HG03135 (cell line): ENCODE results near the gene STX4.

Experiments
- ATAC-seq: cut with Tn5 transposase; IDR thresholded peaks from one replicate; pipeline ENCODE4 v1.9.1; 2021; ENCODE audit warnings: mild to moderate bottlenecking, moderate library complexity; ENCODE audit not compliant: unreplicated experiment

Gene STX4

DNA sequence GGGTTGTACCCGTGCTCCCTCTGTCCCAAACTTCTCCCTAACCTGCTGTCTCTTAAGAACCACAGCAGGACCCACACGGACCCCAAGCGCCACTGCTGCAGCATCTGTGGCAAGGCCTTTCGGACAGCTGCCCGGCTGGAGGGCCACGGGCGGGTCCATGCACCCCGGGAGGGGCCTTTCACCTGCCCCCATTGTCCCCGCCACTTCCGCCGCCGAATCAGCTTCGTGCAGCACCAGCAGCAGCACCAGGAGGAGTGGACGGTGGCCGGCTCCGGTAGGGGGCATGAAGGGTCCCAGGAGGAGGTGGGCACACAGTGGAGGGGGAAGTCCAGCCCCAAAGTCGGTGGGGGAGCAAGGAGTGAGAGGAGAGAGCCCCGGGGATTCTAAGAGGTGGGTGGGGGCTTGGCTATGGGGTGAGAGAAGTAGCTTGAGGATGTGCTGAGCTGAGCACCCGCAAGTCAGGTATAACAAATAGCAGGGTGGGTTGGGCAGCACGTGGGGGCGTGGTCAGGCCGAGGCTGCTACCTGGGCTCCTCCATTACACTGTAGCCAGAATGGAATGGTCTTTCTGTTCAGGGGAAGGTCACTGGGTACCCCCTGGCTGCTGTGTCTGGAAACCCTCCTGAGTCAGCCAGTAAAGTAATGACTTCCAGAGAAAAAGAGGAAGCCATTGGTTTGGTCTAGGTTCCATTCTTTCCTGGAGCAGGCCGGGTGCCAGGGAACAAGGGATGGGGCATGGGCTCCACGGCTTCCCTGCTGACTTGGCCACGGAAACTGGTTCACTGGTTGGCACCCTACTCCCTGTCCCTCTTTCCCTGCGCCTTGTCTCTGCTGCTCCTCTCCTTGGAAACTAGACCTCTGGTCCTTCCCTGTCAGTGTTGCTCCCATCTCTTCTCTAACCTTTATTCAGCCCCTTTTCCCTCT lies 48.3 kb downstream of the STX4 start:
- ATAC-seq, result no peak

DNA sequence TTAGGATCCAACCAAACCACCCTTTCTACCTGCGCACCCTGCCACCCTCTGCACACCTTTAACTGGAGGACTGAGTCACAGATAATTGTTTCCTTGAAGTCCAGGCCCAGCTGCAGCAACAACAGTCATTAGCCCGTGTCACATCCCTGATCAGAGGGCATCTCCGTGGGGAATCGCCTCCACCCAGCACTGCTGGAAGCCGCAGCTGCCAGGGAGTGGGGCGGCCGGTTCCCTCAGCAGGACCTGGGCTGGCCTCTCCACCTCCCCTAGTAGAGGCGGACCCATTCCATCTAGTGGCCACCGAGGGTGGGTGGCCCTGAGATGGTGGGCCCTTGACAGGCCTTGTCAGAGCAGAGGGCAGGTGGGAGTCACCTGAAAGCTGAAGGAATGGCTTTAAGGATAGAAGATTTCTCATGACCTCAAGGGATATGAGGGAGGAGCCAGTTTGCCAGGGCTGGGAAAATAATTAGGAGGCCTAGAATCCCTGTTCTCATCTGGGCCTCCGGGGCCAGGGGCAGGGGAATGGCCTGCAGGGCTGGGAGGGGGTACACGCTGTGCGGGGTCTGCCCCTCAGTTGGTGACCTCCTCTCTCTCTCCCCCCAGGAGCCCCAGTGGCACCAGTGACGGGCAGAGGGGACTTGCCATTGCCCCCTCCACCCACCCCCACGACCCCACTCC lies 49.1 kb downstream of the STX4 start:
- no peak for ATAC-seq

DNA sequence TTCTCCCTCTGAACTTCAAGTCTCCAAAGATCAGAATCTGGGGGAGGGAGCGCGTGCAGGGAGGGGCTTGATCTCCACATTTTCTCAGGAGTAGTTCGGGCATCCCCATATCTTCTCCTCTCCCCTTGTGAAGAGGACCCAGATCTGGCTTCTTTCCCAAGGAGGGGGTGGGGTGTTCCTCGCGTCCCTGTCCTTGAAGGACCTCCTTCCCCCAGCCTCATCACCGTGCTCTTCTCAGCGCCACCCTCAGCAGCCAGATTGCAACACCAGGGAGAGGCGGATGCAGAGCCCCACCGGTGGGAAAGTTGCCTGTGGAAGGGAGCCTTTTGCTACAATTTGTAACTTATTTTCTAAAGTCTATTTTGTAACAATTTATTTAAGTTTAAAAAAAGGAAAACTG lies 49.7 kb downstream of the STX4 start:
- no peak for ATAC-seq

DNA sequence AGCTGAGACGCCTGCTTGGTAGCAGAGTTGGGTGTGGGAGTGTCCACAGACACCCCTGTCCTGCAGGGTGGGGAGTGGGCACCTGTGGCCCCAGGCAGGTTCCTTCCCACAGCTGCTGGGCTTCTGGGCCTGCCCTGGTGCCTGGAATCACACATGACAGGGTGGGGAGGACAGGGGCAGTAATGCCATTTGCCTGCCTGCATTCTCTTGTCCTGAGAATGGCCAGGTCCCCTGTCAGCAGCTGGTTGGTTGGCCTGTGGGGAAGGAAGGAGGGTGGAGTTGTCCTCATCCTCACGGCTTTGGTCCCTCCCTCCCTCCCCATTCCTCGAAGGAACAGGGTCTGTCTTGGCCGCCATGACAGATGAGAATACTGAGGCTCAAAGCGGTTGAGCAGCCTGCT lies 50.2 kb downstream of the STX4 start:
- no peak for ATAC-seq

DNA sequence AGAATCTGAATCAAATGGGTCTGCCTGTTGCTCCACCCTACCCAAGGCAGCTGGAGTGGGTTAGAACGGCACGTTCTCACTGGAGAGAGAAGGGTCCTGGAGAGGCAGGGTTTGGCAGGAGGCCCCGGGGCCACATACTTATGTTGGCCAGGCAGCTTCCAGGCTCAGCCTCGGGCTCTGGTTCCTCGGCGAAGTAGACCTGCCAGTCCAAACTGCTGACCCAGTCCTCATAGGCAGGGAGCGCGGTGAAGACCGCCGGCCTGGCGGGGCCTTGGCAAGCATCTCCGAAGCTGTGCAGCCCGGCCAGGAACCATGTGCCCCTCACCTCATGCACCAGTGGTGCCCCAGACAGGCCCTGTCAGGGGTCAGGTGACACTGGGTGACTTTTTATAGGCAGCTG lies 50.6 kb downstream of the STX4 start:
- no peak for ATAC-seq

DNA sequence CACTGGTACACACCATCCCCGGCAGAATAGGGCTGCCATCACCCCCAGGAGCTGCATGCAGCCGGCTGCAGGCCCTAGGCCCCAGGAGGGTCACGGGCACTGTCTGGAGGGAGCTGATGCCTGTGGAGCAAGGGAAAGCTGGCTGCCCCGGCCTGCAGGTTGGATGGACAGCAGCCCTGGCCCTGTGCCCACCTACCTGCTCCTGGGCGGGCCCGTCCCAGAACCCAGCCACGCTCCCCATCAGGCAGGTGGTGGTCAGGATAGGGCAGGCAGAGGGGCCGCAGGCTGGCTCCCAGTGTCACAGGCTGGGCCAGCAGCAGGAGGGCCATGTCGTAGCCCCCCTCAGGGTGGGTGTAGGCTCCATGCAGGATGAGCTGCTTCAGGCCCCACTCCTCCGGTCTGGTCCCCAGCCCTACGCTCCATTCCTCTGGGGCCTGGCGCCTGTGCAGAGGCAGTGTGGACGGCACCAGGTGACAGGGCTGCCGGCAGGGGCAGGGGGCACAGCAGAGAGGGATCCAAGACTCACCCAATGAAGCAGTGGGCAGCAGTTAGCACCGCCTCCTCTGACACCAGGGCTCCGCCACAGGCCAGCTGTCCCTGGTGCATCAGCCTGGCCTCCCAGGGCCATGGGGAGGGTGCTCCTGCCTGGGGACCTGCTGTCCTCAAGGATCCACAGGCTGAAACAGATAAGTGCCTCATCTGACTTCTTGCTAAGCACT lies 51.4 kb downstream of the STX4 start:
- no peak for ATAC-seq

DNA sequence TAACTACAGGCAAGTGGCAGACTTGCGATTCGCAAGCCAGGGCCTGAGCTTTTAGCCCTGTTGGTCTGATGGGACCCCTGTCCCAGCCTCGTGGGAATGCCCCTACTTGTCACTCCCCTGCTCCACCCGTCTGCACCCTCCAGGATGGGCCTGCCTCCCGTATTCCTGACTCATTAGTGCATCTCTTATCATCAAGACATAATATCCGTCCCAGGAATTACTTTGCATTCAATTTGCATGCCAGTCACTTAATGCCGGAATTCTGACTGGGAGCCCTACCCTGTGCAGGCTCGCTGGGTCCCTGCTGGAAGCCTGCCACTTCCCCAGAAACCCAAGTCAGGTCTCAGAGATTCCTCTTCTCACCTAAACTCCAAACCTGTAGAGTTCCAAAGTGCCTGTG lies 52.1 kb downstream of the STX4 start:
- ATAC-seq, result no peak

DNA sequence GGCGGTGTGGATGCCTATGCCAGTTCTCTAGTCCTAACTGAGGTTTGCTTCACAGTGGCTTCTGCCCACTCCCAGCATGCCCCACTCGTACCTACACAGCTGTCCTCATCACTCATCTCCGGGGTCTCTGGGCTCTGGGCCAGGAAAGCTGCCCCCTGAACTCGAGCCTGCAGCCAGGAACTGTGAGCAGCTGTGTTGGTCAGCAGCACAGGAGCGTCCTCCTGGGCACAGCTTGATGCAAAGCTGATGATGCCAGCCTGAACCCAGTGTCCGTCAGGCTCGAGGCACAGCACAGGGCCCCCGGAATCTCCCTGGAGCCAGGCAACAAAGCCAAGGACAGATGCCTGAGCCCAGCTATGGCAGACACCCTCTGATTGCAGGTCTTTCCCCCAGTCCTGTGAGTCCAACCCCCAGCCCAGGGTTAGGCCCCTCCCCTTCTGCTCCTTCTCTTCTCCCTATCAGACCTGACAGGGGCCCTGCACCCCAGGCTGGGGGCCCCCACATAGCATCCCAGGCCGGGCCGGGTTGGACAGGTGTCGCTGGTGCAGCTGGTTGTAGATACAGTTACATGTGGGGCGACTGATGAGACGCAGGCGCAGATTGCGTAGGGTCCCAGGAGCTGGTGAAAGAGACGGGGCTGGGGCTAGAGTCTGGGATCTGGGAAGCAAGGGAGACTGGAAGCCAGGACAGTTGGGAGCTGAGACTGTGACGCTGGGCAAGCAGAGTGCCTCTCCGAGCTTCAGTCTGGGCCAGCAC lies 52.7 kb downstream of the STX4 start:
- no peak for ATAC-seq

DNA sequence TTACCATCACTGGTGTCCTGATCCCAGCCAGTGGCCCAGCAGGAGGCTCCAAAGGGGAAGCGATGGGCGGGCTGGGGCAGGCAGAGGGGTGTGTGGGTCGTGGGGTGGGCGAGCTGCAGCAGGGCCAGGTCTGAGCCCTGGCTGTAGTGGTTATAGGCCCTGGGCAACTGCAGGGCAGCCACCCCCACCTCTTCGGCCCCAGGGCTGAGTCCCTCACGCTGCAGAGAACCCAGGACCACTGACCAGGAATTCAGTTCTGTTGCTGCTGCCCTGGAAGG lies 53.2 kb downstream of the STX4 start:
- no peak for ATAC-seq

DNA sequence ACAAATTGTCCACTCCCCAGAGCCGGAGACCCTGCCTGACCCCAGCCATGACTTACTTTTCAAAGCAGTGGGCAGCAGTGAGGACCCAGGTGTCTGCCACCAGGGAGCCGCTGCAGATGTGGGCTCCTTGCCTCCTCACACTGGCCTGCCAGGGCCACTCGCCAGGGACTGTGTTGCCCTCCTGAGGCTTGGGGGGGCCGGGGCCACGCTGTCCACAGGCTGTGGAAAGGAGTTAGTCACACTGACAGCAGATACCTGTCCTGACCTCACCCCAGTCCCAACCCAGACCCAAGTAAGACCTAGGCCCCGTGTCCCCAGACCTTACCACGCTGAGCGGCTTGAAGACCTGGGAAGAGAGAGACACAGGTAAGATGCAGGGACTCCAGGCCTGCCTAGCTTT lies 54.1 kb downstream of the STX4 start:
- ATAC-seq, result no peak

DNA sequence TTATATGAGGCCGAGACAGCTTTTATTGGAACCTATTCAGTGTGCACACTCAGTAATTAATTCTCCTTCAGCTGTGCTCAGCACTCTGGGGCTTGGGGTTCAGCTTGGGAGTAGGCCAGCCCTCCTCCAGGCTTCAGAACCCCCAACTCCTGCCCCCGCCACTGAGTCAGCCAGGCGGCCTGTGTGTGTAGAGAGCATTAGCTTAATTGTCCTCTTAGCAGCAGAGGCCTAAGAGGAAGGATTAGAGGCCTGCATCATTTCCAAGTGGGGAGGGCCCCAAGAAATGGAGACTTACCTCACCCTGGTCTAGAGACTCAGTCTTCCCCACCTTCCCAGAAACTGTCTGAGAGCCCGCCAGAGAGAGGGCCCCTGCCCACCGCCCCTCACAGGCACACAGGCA lies 54.6 kb downstream of the STX4 start:
- no peak for ATAC-seq

DNA sequence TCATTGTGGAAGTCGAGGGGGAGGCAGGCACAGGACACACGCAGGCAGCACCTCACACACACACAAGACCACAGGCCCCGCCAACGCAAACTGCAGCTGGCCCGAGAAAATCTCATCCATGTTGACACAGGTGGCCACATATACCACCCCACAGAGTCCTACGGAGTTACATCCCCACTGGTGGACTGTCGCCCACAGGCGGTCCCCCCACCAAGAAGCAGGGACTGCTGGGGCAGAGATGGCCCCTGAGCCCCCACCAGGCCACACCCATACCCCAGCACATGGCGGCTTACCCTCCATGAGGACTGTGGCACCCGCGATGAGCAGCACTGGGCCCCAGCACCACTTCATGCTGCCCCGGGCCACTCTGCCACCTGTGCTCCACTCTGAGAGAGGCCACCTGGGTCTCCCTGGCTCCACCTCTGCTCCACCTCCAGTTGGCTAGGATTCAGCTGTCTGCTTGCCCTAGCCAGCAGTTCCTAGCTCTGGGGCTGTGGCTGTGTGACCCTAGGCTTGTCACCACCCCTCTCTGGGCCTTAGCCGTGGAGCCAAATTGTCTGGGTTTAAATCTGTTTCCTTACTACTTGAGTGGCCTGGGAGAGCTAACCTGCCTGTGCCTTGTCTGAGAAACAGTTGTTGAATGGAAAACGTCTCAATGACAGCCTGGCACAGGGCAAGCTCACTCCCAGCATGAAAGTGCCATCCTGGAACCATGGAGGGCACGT lies 55.3 kb downstream of the STX4 start, which contains the start of gene PRSS53:
Gene PRSS53, minus strand, starts transcription at position 485 of the 725 bp plus-strand sequence. Its CDS starts 134 bp downstream, at position 351.
- no peak for ATAC-seq

DNA sequence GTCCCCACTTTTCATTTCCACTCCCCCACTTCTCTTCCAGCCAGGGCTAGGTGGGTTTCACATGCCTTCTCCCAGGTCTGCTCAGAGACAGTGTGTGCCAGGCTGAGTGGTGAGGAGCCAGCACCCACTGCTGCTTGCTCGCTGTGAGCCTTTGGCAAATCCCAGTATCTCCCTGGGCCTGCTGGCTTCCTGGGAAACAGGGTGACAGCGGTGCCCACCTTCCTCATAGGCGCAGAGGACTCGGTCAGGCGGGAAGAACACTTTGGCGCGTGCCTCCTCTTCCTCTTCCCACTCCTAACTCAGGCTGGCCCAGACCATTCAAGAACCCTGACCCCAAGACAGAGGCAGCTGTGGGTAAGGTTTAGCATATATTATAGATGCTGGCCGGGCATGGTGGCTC lies 55.8 kb downstream of the STX4 start:
- ATAC-seq, result no peak
